ENCODE data around the gene NUP153.
"Not testable (repeated sequence)": the region's sequence is repeated elsewhere in the genome, so short reads cannot be mapped to it uniquely, and the experiment has no call there.

- not testable (repeated sequence) for TF ChIP-seq CTCF (IDR thresholded peaks at IDR 0.05; ENCODE audit: low read depth, low read length); POLR2A (IDR thresholded peaks at IDR 0.05; ENCODE audit: extremely low read depth, insufficient read length); MAX (IDR thresholded peaks at IDR 0.05; ENCODE audit: low read depth, low read length); MYC (IDR thresholded peaks at IDR 0.05; ENCODE audit: low read depth, low read length)
Measured at GRCh38 chr6:17735311-17735710, 28.6 kb upstream of the NUP153 start.

All from NB4 (cell line).